Glutamatergic neuron (in vitro differentiated cells): Measurements from ENCODE around the gene MSMB. TPM values are rescaled to one million over a fixed set of nuclear protein-coding genes. Genes with fewer than 3 reads are reported as not detected.
"Not testable (repeated sequence)": the region's sequence is repeated elsewhere in the genome, so short reads cannot be mapped to it uniquely, and the experiment has no call there.

Experiments
- DNase-seq: peaks from one replicate; pipeline ENCODE4 v3.0.0; 2022
- H3K27ac Mint-ChIP-seq: one replicate; pipeline ENCODE4 v1.8.0; 2020; ENCODE audit warnings: mild to moderate bottlenecking, mixed read lengths, inconsistent platforms; ENCODE audit not compliant: unreplicated experiment
- H3K27me3 Mint-ChIP-seq: one replicate; pipeline ENCODE4 v1.8.0; 2020; ENCODE audit warnings: mild to moderate bottlenecking, moderate library complexity, mixed read lengths, inconsistent platforms; ENCODE audit not compliant: unreplicated experiment
- H3K36me3 Mint-ChIP-seq: one replicate; pipeline ENCODE4 v1.8.0; 2020; ENCODE audit warnings: mild to moderate bottlenecking, mixed read lengths, inconsistent platforms; ENCODE audit not compliant: unreplicated experiment
- H3K4me1 Mint-ChIP-seq: one replicate; pipeline ENCODE4 v1.8.0; 2020; ENCODE audit warnings: mild to moderate bottlenecking, low read depth, mixed read lengths, inconsistent platforms; ENCODE audit not compliant: unreplicated experiment
- H3K4me3 Mint-ChIP-seq: one replicate; pipeline ENCODE4 v1.8.0; 2020; ENCODE audit warnings: mild to moderate bottlenecking, mixed read lengths, inconsistent platforms; ENCODE audit not compliant: unreplicated experiment
- H3K9me3 Mint-ChIP-seq: one replicate; pipeline ENCODE4 v1.8.0; 2020; ENCODE audit warnings: mild to moderate bottlenecking, moderate library complexity, mixed read lengths, inconsistent platforms; ENCODE audit not compliant: unreplicated experiment
- CTCF ChIP-seq: fragments of 200-600 bp; sonication (generic); IDR thresholded peaks from one replicate; pipeline ENCODE4 v1.5.0; 2021; ENCODE audit not compliant: partially characterized antibody, unreplicated experiment
- long read RNA-seq: library from polyadenylated mRNA; unstranded; transcript quantifications from one replicate; pipeline ENCODE4 v2.0.0, GENCODE V29; 2020; ENCODE audit not compliant: unreplicated experiment
- total RNA-seq: library from RNA; stranded (reverse); fragmentation: NEBNext Ultra II Directional; extraction: Animal tissue kit (Norgen Biotek cat#: 25700); gene quantifications from one replicate; pipeline ENCODE4 v1.2.1, GENCODE V29; 2021; ENCODE audit not compliant: unreplicated experiment

The MSMB gene
- not detected for total RNA-seq
- long read RNA-seq: 0 reads

DNA sequence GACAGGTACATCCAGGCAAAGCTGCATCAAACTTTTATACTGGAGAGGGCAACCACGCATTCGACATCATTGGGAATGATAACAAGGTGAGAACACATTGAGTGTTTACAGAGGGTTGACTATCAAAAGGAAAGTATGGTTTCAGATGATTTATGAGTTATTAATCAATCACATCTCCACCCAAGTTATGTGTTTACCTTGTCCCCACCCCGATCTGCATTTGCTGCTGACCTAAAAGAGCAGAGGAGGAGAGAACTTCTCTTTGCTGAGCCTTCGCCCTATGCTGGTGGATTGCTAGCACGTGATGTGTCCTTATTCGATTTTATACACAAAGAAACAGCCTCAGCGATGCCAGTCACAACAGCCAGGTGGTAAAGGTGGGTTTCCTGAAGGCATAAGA is at the start of gene MSMB:
Gene MSMB (minus strand): TSS at position 9 of the 400 bp plus-strand sequence. CDS start 32 bp downstream, outside the sequence.
- Mint-ChIP-seq H3K4me3 (no peak within 1 kb of the TSS), H3K9me3 (peaks cover 3% of the 10 kb centered on the region), H3K4me1 (peaks cover 6% of the 10 kb centered on the region), H3K36me3 (no peaks in the 10 kb centered on the region), H3K27ac (no peak within 1 kb of the TSS), H3K27me3 (peaks cover 4% of the 10 kb centered on the region)
- TF ChIP-seq CTCF: no peak
- no peak for DNase-seq

GRCh38 chr10:46094931-46095750 is 49.1 kb upstream of the MSMB start:
- peaks cover 4% of the 10 kb centered on the region for H3K4me1 Mint-ChIP-seq
- H3K9me3 Mint-ChIP-seq: no peaks in the 10 kb centered on the region
- no peak overlapping the region for H3K4me3 Mint-ChIP-seq
- H3K27ac Mint-ChIP-seq: no peak overlapping the region
- TF ChIP-seq CTCF: no peak
- H3K36me3 Mint-ChIP-seq: no peaks in the 10 kb centered on the region
- peaks cover 2% of the 10 kb centered on the region for H3K27me3 Mint-ChIP-seq
- no peak for DNase-seq

DNA sequence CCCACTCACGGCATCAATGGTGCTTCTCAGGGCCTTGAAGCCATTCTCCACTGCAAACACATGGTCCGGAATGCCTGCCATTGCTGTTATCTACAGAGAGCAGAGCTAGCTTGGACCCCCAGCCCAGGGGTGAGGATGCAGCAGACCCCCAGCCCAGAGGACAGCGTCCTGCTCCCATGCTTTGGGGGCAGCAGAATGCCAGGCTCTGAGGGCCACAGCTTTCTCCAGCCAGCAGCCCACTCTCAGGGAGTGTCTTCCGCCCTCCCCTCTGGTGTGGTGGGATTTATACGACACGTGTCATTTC is 48.1 kb upstream of the MSMB start:
- DNase-seq: no peak
- no peak for TF ChIP-seq CTCF
- no peaks in the 10 kb centered on the region for H3K36me3 Mint-ChIP-seq
- H3K27me3 Mint-ChIP-seq: peaks cover 2% of the 10 kb centered on the region
- peaks cover 4% of the 10 kb centered on the region for H3K4me1 Mint-ChIP-seq
- no peak overlapping the region for H3K4me3 Mint-ChIP-seq
- no peak overlapping the region for H3K27ac Mint-ChIP-seq
- no peaks in the 10 kb centered on the region for H3K9me3 Mint-ChIP-seq

- DNase-seq, H3K4me1 Mint-ChIP-seq, H3K4me3 Mint-ChIP-seq, H3K9me3 Mint-ChIP-seq, H3K27ac Mint-ChIP-seq, H3K27me3 Mint-ChIP-seq, H3K36me3 Mint-ChIP-seq: not testable (repeated sequence)
These were observed 47.5 kb upstream of the MSMB start for GRCh38 chr10:46093316-46094196.

DNA sequence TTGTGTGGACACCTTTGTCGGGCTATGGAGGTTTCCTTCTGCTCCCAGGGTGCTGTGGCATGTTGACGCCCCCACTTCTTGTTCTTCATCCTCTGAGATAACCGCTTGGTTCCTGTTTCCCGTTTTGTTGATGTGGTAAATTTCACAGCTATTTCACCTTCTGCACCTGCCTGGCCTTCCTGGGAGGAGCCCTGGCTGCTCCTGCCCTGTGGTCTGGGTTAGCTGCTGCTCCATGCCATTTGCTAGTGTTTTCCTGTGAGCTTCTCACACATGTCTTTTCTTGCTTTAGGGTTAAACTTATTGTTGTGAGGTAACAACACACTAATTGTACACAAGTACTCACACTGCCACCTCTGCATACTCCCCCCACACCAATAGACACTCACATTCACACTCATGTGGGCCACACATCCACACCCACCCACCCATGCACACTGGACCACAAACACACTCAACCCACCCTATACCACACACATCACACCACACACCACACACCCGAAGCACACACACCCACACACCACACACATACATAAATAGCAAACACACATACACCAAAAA is 46.5 kb upstream of the MSMB start:
- H3K4me3 Mint-ChIP-seq: no peak overlapping the region
- no peaks in the 10 kb centered on the region for H3K36me3 Mint-ChIP-seq
- H3K27ac Mint-ChIP-seq: no peak overlapping the region
- H3K4me1 Mint-ChIP-seq: peaks cover 4% of the 10 kb centered on the region
- no peaks in the 10 kb centered on the region for H3K9me3 Mint-ChIP-seq
- no peak for DNase-seq
- H3K27me3 Mint-ChIP-seq: peaks cover 2% of the 10 kb centered on the region
- no peak for TF ChIP-seq CTCF
